GM23248 (cell line): ENCODE measurements around the gene SYNGR1.

ENCODE experiments used
- EZH2 ChIP-seq: fragments of 200-600 bp; sonication (generic); IDR thresholded peaks from 2 replicates; pipeline ENCODE4 v1.6.1; 2018; ENCODE audit warnings: antibody characterized with exemption, mild to moderate bottlenecking; ENCODE audit not compliant: insufficient read depth, poor library complexity, severe bottlenecking
- EZH2phosphoT487 ChIP-seq: fragments of 200-600 bp; sonication (generic); IDR thresholded peaks from 2 replicates; pipeline ENCODE4 v1.6.1; 2018; ENCODE audit warnings: antibody characterized with exemption, moderate library complexity, mild to moderate bottlenecking, low read depth; ENCODE audit not compliant: insufficient read depth

DNA sequence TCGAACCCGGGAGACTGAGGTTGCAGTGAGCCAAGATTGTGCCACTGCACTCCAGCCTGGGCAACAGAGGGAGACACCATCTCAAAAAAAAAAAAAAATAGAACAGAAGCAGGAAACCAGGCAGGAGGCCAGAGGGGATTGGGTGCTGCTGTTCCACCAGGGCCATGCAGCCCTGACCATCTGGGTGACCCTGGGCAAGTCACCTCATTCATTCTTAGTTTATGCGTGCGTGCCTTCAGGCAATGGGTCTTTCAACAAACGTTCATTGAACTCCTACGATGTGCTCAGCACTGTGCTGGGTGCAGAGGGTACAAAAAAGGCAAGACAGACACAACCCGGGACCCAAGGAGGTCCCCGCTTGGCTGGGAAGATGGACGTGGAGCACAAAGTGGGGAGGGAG lies 48.7 kb upstream of the SYNGR1 start:
- TF ChIP-seq EZH2 (no peak), EZH2phosphoT487 (no peak)
